K562 (cell line): ENCODE data around the gene SFMBT2. TPM values are rescaled to one million over a fixed set of nuclear protein-coding genes. Genes with fewer than 3 reads are reported as not detected.

Experiments used
- AFF4 ChIP-seq: sonication (generic); formaldehyde crosslinking; IDR thresholded peaks from 2 replicates; pipeline ENCODE4 v1.8.0; 2023; ENCODE audit warnings: mild to moderate bottlenecking, missing genetic modification reagents
- MEF2D ChIP-seq: conservative IDR thresholded peaks from 2 replicates; pipeline ENCODE4 v1.6.1; 2016; ENCODE audit warnings: low read depth, missing genetic modification characterization, missing compliant biosample characterization
- PCBP2 ChIP-seq: fragments of 200-400 bp; formaldehyde crosslinking; IDR thresholded peaks from 2 replicates; pipeline ENCODE4 v1.6.1; 2018; ENCODE audit warnings: low read length, low read depth, mild to moderate bottlenecking, moderate library complexity; ENCODE audit not compliant: poor library complexity, severe bottlenecking
- PTTG1 ChIP-seq: fragments of 450-650 bp; IDR thresholded peaks from 2 replicates; pipeline ENCODE4 v1.6.1; 2016; ENCODE audit warnings: low read depth, mild to moderate bottlenecking, missing genetic modification characterization, missing compliant biosample characterization
- TFAP4 ChIP-seq: sonication (generic); formaldehyde crosslinking; IDR thresholded peaks from 2 replicates; pipeline ENCODE4 v1.8.0; 2022; ENCODE audit warnings: missing genetic modification reagents, mild to moderate bottlenecking, moderate library complexity, borderline replicate concordance
- polyA plus RNA-seq, 8 experiments: library from polyadenylated mRNA; depleted of rRNA in 4 of 8; stranded (reverse) in 5 of 8; unstranded in 3 of 8; fragments of >200 nt; fragmentation: Nextera tagmentation in 2 of 8; fragmentation: Illumina TruSeq in 1 of 8; extraction: Ambion mirVana in 2 of 8; extraction: Trizol in 1 of 8; gene quantifications; 2 replicates each; pipeline versions ENCODE4 v1.2.1 to v1.2.3, GENCODE V29; 2011 to 2014; ENCODE audit warnings: inconsistent platforms in 1 of 8, missing spikeins in 1 of 8
- total RNA-seq, 7 experiments: library from RNA; depleted of rRNA in 6 of 7; stranded (reverse); fragments of >200 nt in 6 of 7; fragmentation: Illumina TruSeq in 2 of 7; extraction: Trizol in 2 of 7; gene quantifications; 2 replicates each; pipeline versions ENCODE4 v1.2.1 to v1.2.3, GENCODE V29; 2011 to 2021; ENCODE audit warnings: low replicate concordance in 1 of 7

SFMBT2 gene
- total and polyA plus RNA-seq, 9 of the 15 experiments (the other 6 are each of a cell fraction or from before 2014, with no cell fraction given), result 1.2 to 13.6 (median 7.6) TPM

- TF ChIP-seq AFF4 (CRISPR knock-in tag) (no peak), TFAP4 (CRISPR knock-in tag) (no peak), PCBP2 (no peak), PTTG1 (tag) (no peak), MEF2D (no peak)
These were observed 160.6 kb downstream of the SFMBT2 start (continued) for GRCh38 chr10:7250236-7250635.
